WTC11 (cell line): Measurements from ENCODE around the gene CH25H. TPM values are rescaled to one million over a fixed set of nuclear protein-coding genes. Genes with fewer than 3 reads are reported as not detected.
"Not testable (repeated sequence)": the region's sequence is repeated elsewhere in the genome, so short reads cannot be mapped to it uniquely, and the experiment has no call there.

Experiments used
- ATAC-seq: fragments of 200-7000 bp; cut with Tn5 transposase; 2 replicates; pipeline ENCODE4 v1.10.0; 2021; ENCODE audit warnings: mild to moderate bottlenecking, moderate library complexity
- CTCF ChIA-PET: fragments of 300-600 bp; sonication (Branson Sonifier 250); formaldehyde crosslinking; loops from one replicate; lab custom pipeline; 2021; ENCODE audit warnings: antibody characterized with exemption; lab: Charles Lee
- POLR2A ChIA-PET: fragments of 350-600 bp; sonication (Branson Sonifier 250); formaldehyde crosslinking; loops from one replicate; lab custom pipeline; 2021; ENCODE audit warnings: antibody characterized with exemption; lab: Charles Lee
- DNase-seq: peaks from one replicate; pipeline ENCODE4 v3.0.0; 2021; ENCODE audit warnings: low spot score
- H3K27ac Mint-ChIP-seq: 2 replicates; pipeline ENCODE4 v1.8.0; 2021; ENCODE audit warnings: mixed read lengths
- H3K27me3 Mint-ChIP-seq: 2 replicates; pipeline ENCODE4 v1.8.0; 2021; ENCODE audit warnings: low read depth, mild to moderate bottlenecking, moderate library complexity, mixed read lengths
- H3K36me3 Mint-ChIP-seq: 2 replicates; pipeline ENCODE4 v1.8.0; 2021; ENCODE audit warnings: mixed read lengths
- H3K4me1 Mint-ChIP-seq: 2 replicates; pipeline ENCODE4 v1.8.0; 2022; ENCODE audit warnings: mixed read lengths
- H3K4me3 Mint-ChIP-seq: 2 replicates; pipeline ENCODE4 v1.8.0; 2021; ENCODE audit warnings: mild to moderate bottlenecking, moderate library complexity, mixed read lengths
- H3K9me3 Mint-ChIP-seq: 2 replicates; pipeline ENCODE4 v1.8.0; 2021; ENCODE audit warnings: mixed read lengths
- ARID4B ChIP-seq: sonication (generic); formaldehyde crosslinking; IDR thresholded peaks from 2 replicates; pipeline ENCODE4 v1.8.0; 2023; ENCODE audit warnings: missing genetic modification reagents, mild to moderate bottlenecking, borderline replicate concordance
- ATF6 ChIP-seq: sonication (generic); formaldehyde crosslinking; IDR thresholded peaks from 2 replicates; pipeline ENCODE4 v1.8.1; 2023; ENCODE audit warnings: mild to moderate bottlenecking, missing genetic modification reagents
- EMX1 ChIP-seq: fragments of 250-450 bp; sonication (Bioruptor Pico); IDR thresholded peaks from 2 replicates; pipeline ENCODE4 v1.8.0; 2021; ENCODE audit warnings: mild to moderate bottlenecking
- ESRRA ChIP-seq: sonication (generic); formaldehyde crosslinking; IDR thresholded peaks from 2 replicates; pipeline ENCODE4 v1.8.1; 2022; ENCODE audit warnings: mild to moderate bottlenecking, missing genetic modification reagents, borderline replicate concordance
- FOXK1 ChIP-seq: sonication (generic); formaldehyde crosslinking; IDR thresholded peaks from 2 replicates; pipeline ENCODE4 v1.8.0; 2022; ENCODE audit warnings: mild to moderate bottlenecking, moderate library complexity, missing genetic modification reagents
- FOXP1 ChIP-seq: sonication (generic); formaldehyde crosslinking; IDR thresholded peaks from 2 replicates; pipeline ENCODE4 v1.8.0; 2022; ENCODE audit warnings: missing genetic modification reagents, mild to moderate bottlenecking, moderate library complexity, borderline replicate concordance
- JAZF1 ChIP-seq: fragments of 250-450 bp; sonication (Bioruptor Pico); IDR thresholded peaks from 2 replicates; pipeline ENCODE4 v1.9.0; 2021; ENCODE audit warnings: moderate library complexity, mild to moderate bottlenecking, inconsistent platforms
- MXD4 ChIP-seq: fragments of 250-450 bp; sonication (Bioruptor Pico); IDR thresholded peaks from 2 replicates; pipeline ENCODE4 v1.8.0; 2021; ENCODE audit warnings: mild to moderate bottlenecking, moderate library complexity, borderline replicate concordance
- NFE2L1 ChIP-seq: sonication (generic); formaldehyde crosslinking; IDR thresholded peaks from 2 replicates; pipeline ENCODE4 v1.8.1; 2023; ENCODE audit warnings: missing genetic modification reagents
- PRRX2 ChIP-seq: fragments of 250-450 bp; sonication (Bioruptor Pico); IDR thresholded peaks from 2 replicates; pipeline ENCODE4 v1.8.0; 2021; ENCODE audit warnings: mild to moderate bottlenecking
- RORB ChIP-seq: fragments of 250-450 bp; sonication (Bioruptor Pico); IDR thresholded peaks from 2 replicates; pipeline ENCODE4 v1.9.0; 2021; ENCODE audit warnings: mild to moderate bottlenecking
- SMAD3 ChIP-seq: sonication (generic); formaldehyde crosslinking; IDR thresholded peaks from 2 replicates; pipeline ENCODE4 v1.8.0; 2022; ENCODE audit warnings: missing genetic modification reagents, mild to moderate bottlenecking, borderline replicate concordance
- SOX15 ChIP-seq: fragments of 250-450 bp; sonication (Bioruptor Pico); IDR thresholded peaks from 2 replicates; pipeline ENCODE4 v1.9.0; 2021; ENCODE audit warnings: mild to moderate bottlenecking
- TCF7 ChIP-seq: sonication (generic); formaldehyde crosslinking; IDR thresholded peaks from 2 replicates; pipeline ENCODE4 v1.8.0; 2022; ENCODE audit warnings: mild to moderate bottlenecking, low read depth, missing genetic modification reagents, moderate library complexity
- TEAD1 ChIP-seq: sonication (generic); formaldehyde crosslinking; IDR thresholded peaks from 2 replicates; pipeline ENCODE4 v1.8.0; 2022; ENCODE audit warnings: mild to moderate bottlenecking, missing genetic modification reagents
- ZNF423 ChIP-seq: fragments of 250-450 bp; sonication (Bioruptor Pico); IDR thresholded peaks from 2 replicates; pipeline ENCODE4 v2.1.2; 2022; ENCODE audit warnings: mild to moderate bottlenecking, moderate library complexity
- total RNA-seq: library from RNA; stranded (reverse); gene quantifications from 3 replicates; pipeline ENCODE4 v1.2.3, GENCODE V29; 2021
- TF ChIP-seq, protein P1 (sequence below): fragments of 250-450 bp; sonication (Bioruptor Pico); IDR thresholded peaks from 2 replicates; pipeline ENCODE4 v2.1.2; 2022; ENCODE audit warnings: mild to moderate bottlenecking, moderate library complexity

Gene CH25H
- total RNA-seq, 1 experiment from 2014 or later: not detected

GRCh38 chr10:89201345-89202032, 5.6 kb downstream of the CH25H start (continued):
- TF ChIP-seq, protein P1, sequence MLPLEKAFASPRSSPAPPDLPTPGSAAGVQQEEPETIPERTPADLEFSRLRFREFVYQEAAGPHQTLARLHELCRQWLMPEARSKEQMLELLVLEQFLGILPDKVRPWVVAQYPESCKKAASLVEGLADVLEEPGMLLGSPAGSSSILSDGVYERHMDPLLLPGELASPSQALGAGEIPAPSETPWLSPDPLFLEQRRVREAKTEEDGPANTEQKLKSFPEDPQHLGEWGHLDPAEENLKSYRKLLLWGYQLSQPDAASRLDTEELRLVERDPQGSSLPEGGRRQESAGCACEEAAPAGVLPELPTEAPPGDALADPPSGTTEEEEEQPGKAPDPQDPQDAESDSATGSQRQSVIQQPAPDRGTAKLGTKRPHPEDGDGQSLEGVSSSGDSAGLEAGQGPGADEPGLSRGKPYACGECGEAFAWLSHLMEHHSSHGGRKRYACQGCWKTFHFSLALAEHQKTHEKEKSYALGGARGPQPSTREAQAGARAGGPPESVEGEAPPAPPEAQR (CRISPR knock-in tag): no peak
- TF ChIP-seq ZNF423 (CRISPR knock-in tag): no peak
- TF ChIP-seq ATF6 (CRISPR knock-in tag): no peak
- no peak for TF ChIP-seq SMAD3
- TF ChIP-seq PRRX2: no peak

GRCh38 chr10:89197473-89197872, 9.6 kb downstream of the CH25H start:
- no peaks in the 10 kb centered on the region for H3K9me3 Mint-ChIP-seq
- H3K27ac Mint-ChIP-seq: no peak overlapping the region
- no peaks in the 10 kb centered on the region; the same call in 1 of the 2 replicates for H3K27me3 Mint-ChIP-seq
- ChIA-PET CTCF (interaction anchor here (0.8 to 0.9 kb wide), 2 partner anchors 10 to 168 kb away, joined by 3 to 4 read pairs; partner anchors contain the start of gene CH25H), POLR2A (no interaction called here)
- no peaks in the 10 kb centered on the region for H3K36me3 Mint-ChIP-seq
- H3K4me1 Mint-ChIP-seq: no peaks in the 10 kb centered on the region
- TF ChIP-seq NFE2L1 (CRISPR knock-in tag) (no peak), EMX1 (no peak), ZNF423 (CRISPR knock-in tag) (no peak), SMAD3 (no peak), RORB (CRISPR knock-in tag) (no peak), SOX15 (CRISPR knock-in tag) (no peak), ESRRA (CRISPR knock-in tag) (no peak), FOXK1 (no peak), MXD4 (CRISPR knock-in tag) (no peak), TEAD1 (CRISPR knock-in tag) (no peak), FOXP1 (no peak), ARID4B (no peak), JAZF1 (CRISPR knock-in tag) (no peak), ATF6 (CRISPR knock-in tag) (no peak), TCF7 (CRISPR knock-in tag) (no peak)
- H3K4me3 Mint-ChIP-seq: no peak overlapping the region
- DNase-seq: no peak
- ATAC-seq: no peak

GRCh38 chr10:89191301-89191700, 15.8 kb downstream of the CH25H start:
- H3K9me3 Mint-ChIP-seq, ATAC-seq, H3K36me3 Mint-ChIP-seq, H3K4me1 Mint-ChIP-seq, CTCF ChIA-PET, H3K27me3 Mint-ChIP-seq, H3K27ac Mint-ChIP-seq, POLR2A ChIA-PET, DNase-seq, H3K4me3 Mint-ChIP-seq: not testable (repeated sequence)
